SKM-1 treated with dmso at 0.1 percent for 144 hours (cell line): ENCODE results near the gene IQCN.
A peak's percentile ranks its signal among the peaks of the same experiment; 100 is the strongest.

Experiments
- DNase-seq: peaks from one replicate; lab custom pipeline; 2025; ENCODE audit not compliant: unreplicated experiment; lab: John Stamatoyannopoulos, UW

Gene IQCN

GRCh38 chr19:18306888-18307260, 32.6 kb upstream of the IQCN start:
- no peak for DNase-seq

- DNase-seq: no peak
Measured at GRCh38 chr19:18306209-18306887, 32.1 kb upstream of the IQCN start.

GRCh38 chr19:18304458-18305310, 30.4 kb upstream of the IQCN start:
- peak; percentile 42 for DNase-seq

GRCh38 chr19:18304208-18304457, 29.9 kb upstream of the IQCN start:
- no peak for DNase-seq

- DNase-seq: no peak
Measured at GRCh38 chr19:18301718-18302111, 27.5 kb upstream of the IQCN start.

GRCh38 chr19:18300930-18301717, 26.9 kb upstream of the IQCN start:
- no peak for DNase-seq

GRCh38 chr19:18299654-18300053, 25.4 kb upstream of the IQCN start:
- DNase-seq: no peak

- DNase-seq: no peak
Measured at GRCh38 chr19:18298601-18299000, 24.3 kb upstream of the IQCN start.

- DNase-seq: no peak
Measured at GRCh38 chr19:18297308-18297707, 23.1 kb upstream of the IQCN start.

GRCh38 chr19:18295034-18295451, 20.8 kb upstream of the IQCN start:
- DNase-seq: no peak

GRCh38 chr19:18294467-18294864, 20.2 kb upstream of the IQCN start:
- DNase-seq: no peak

GRCh38 chr19:18293642-18294466, 19.6 kb upstream of the IQCN start:
- DNase-seq: no peak

- DNase-seq: no peak
Measured at GRCh38 chr19:18292810-18293641, 18.8 kb upstream of the IQCN start.

GRCh38 chr19:18292462-18292809, 18.2 kb upstream of the IQCN start:
- DNase-seq: peak; percentile 47

- DNase-seq: peak; percentile 85
Measured at GRCh38 chr19:18291590-18292461, 17.6 kb upstream of the IQCN start.

GRCh38 chr19:18291019-18291524, 16.8 kb upstream of the IQCN start:
- DNase-seq: no peak

- DNase-seq: no peak
Measured at GRCh38 chr19:18290302-18291018, 16.2 kb upstream of the IQCN start.

GRCh38 chr19:18289471-18290301, 15.4 kb upstream of the IQCN start:
- DNase-seq: no peak
